MM.1S (cell line): ENCODE measurements around the gene ACSL4.

Experiments
- DNase-seq: peaks from one replicate; pipeline ENCODE4 v3.0.0-alpha.2; 2015
- H2AFZ ChIP-seq: fragments of 300-600 bp; sonication (generic); 2 replicates; pipeline ENCODE4 v1.6.0; 2016; ENCODE audit warnings: antibody characterized with exemption, low read length
- H3F3A ChIP-seq: fragments of 300-600 bp; sonication (generic); 2 replicates; pipeline ENCODE4 v1.6.1; 2016; ENCODE audit warnings: mild to moderate bottlenecking, antibody characterized with exemption, low read length, moderate library complexity, mixed read lengths; ENCODE audit not compliant: insufficient read depth
- H3K27ac ChIP-seq: fragments of 300-600 bp; sonication (generic); 2 replicates; pipeline ENCODE4 v1.5.1; 2016; ENCODE audit warnings: mild to moderate bottlenecking, low read length
- H3K27me3 ChIP-seq: fragments of 300-600 bp; sonication (generic); replicated peaks from 2 replicates; pipeline ENCODE4 v1.6.0; 2016; ENCODE audit warnings: low read length; ENCODE audit not compliant: insufficient read depth
- H3K36me3 ChIP-seq: fragments of 300-600 bp; sonication (generic); replicated peaks from 2 replicates; pipeline ENCODE4 v1.6.1; 2016; ENCODE audit warnings: mild to moderate bottlenecking, low read length, mixed read lengths; ENCODE audit not compliant: insufficient read depth
- H3K4me1 ChIP-seq: fragments of 300-600 bp; sonication (generic); 2 replicates; pipeline ENCODE4 v1.6.1; 2016; ENCODE audit warnings: low read length, mixed read lengths
- H3K4me2 ChIP-seq: fragments of 300-600 bp; sonication (generic); 2 replicates; pipeline ENCODE4 v1.6.0; 2016; ENCODE audit warnings: low read depth, low read length
- H3K4me3 ChIP-seq: fragments of 300-600 bp; sonication (generic); 2 replicates; pipeline ENCODE4 v1.5.1; 2016; ENCODE audit warnings: low read length, mixed read lengths
- H3K79me2 ChIP-seq: fragments of 300-600 bp; sonication (generic); 2 replicates; pipeline ENCODE4 v1.6.1; 2016; ENCODE audit warnings: mixed run types, low read length, mixed read lengths
- H3K9ac ChIP-seq: fragments of 300-600 bp; sonication (generic); 2 replicates; pipeline ENCODE4 v1.6.1; 2016; ENCODE audit warnings: low read length, mixed read lengths
- H3K9me2 ChIP-seq: fragments of 300-600 bp; sonication (generic); replicated peaks from 2 replicates; pipeline ENCODE4 v1.6.1; 2016; ENCODE audit warnings: mild to moderate bottlenecking, low read length, mixed read lengths; ENCODE audit not compliant: insufficient read depth
- H3K9me3 ChIP-seq: fragments of 300-600 bp; sonication (generic); replicated peaks from 2 replicates; pipeline ENCODE4 v1.6.1; 2016; ENCODE audit warnings: mild to moderate bottlenecking, low read length, mixed read lengths; ENCODE audit not compliant: insufficient read depth
- H4K20me1 ChIP-seq: fragments of 300-600 bp; sonication (generic); 2 replicates; pipeline ENCODE4 v1.6.1; 2016; ENCODE audit warnings: mild to moderate bottlenecking, low read length, moderate library complexity, mixed read lengths; ENCODE audit not compliant: insufficient read depth
- EZH2 ChIP-seq: fragments of 300-600 bp; sonication (generic); optimal IDR thresholded peaks from 2 replicates; pipeline ENCODE3; 2017; ENCODE audit warnings: low read depth, mild to moderate bottlenecking, antibody characterized with exemption, low read length, mixed read lengths
- EZH2phosphoT487 ChIP-seq: fragments of 300-600 bp; sonication (generic); IDR thresholded peaks from 2 replicates; pipeline ENCODE4 v1.6.1; 2018; ENCODE audit warnings: antibody characterized with exemption, low read length
- TF ChIP-seq, protein P1 (sequence below): fragments of 300-600 bp; sonication (generic); IDR thresholded peaks from 2 replicates; pipeline ENCODE4 v1.5.1; 2016; ENCODE audit warnings: antibody characterized with exemption, low read length, mixed read lengths

ACSL4 gene

DNA sequence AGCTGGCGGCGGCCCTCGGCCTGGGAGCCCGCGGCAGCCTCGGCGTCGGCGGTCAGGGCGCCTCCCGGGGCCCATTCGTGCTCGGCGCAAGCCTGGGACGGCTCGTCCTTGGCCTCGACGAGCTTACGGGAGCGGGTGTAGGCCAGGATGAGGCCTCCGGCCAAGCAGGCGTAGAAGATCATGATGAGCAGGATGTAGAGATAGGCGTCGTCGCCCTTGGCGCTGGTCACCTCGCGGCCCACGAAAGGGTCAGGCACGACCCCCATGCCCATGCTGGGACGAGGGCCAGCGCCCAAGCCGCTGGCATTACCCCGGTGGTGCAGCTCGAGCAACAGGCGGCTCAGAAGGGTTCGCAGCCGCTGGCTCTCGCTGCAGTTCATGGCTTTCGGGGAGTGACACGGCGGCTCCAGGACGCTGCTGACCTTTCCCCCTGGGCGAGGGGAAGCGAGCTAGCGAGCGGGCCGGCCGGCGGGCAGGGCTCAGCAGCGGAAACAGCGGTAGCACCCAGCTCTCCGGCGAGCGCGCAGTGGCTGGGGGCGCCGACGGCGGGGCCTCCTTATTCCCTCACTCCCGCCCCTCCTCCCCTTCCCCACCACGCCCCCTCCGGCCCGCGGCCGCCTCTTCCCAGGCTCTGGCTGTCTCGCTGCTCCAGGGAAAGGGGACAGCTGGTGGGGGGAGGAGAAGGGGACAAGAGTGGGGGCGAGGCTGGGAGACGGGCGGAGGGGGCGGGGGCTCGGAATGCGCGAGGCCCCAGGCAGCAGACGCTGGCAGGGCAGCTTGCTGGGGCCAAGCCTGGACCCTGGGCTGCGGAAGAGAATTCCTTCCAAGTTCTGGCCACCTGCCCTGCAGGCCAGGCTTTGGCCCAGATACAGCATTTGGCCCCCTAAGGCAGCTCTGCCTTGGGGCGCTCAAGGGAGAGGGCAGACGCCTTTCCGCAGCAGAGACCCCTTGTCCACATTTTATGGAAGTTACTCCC is 108.1 kb downstream of the ACSL4 start, which contains the start of gene KCNE5:
TSS of gene KCNE5 (minus strand) at position 532 of the 976 bp plus-strand sequence. CDS start at position 380, 152 bp downstream.
- Histone ChIP-seq H3K36me3 (no peaks in the 10 kb centered on the region), H3K79me2 (no peaks in the 10 kb centered on the region), H3K27me3 (no peaks in the 10 kb centered on the region), H3K9ac (no peak within 1 kb of the TSS), H3F3A (no peaks in the 10 kb centered on the region), H3K4me2 (no peak within 1 kb of the TSS), H3K9me2 (no peaks in the 10 kb centered on the region), H4K20me1 (no peaks in the 10 kb centered on the region), H3K9me3 (no peaks in the 10 kb centered on the region), H3K4me3 (no peak within 1 kb of the TSS), H2AFZ (no peak within 1 kb of the TSS), H3K4me1 (no peaks in the 10 kb centered on the region), H3K27ac (no peak within 1 kb of the TSS)
- TF ChIP-seq, protein P1, sequence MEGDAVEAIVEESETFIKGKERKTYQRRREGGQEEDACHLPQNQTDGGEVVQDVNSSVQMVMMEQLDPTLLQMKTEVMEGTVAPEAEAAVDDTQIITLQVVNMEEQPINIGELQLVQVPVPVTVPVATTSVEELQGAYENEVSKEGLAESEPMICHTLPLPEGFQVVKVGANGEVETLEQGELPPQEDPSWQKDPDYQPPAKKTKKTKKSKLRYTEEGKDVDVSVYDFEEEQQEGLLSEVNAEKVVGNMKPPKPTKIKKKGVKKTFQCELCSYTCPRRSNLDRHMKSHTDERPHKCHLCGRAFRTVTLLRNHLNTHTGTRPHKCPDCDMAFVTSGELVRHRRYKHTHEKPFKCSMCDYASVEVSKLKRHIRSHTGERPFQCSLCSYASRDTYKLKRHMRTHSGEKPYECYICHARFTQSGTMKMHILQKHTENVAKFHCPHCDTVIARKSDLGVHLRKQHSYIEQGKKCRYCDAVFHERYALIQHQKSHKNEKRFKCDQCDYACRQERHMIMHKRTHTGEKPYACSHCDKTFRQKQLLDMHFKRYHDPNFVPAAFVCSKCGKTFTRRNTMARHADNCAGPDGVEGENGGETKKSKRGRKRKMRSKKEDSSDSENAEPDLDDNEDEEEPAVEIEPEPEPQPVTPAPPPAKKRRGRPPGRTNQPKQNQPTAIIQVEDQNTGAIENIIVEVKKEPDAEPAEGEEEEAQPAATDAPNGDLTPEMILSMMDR = no peak
- TF ChIP-seq EZH2phosphoT487 = no peak
- no peak for TF ChIP-seq EZH2
- DNase-seq = no peak

DNA sequence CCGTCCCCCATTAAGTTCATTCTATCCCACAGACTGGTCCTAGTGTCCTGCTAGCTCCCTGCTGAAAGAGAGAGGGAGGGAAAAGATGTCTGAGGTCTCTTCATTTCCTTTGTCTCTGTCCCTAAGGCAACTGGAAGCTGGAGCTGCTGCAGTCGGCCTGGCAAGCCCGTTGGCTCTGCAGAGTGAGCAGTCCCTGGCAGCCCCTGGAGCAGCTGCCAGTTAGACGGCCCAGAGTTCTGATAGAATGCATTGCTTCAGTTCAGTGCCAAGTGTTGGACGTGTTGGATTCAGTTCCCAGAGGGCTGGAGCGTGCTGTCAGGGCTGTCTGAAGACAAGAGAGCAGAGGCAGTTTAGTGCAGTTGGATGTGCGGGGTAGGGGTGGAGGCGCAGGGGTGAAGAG is 109.1 kb downstream of the ACSL4 start:
- H4K20me1 ChIP-seq = no peaks in the 10 kb centered on the region
- no peaks in the 10 kb centered on the region for H3F3A ChIP-seq
- no peaks in the 10 kb centered on the region for H3K9me3 ChIP-seq
- H3K4me1 ChIP-seq = no peaks in the 10 kb centered on the region
- no peak overlapping the region for H3K4me2 ChIP-seq
- DNase-seq = no peak
- no peak overlapping the region for H3K9ac ChIP-seq
- H3K4me3 ChIP-seq = no peak overlapping the region
- no peak overlapping the region for H3K27ac ChIP-seq
- no peaks in the 10 kb centered on the region for H3K9me2 ChIP-seq
- H2AFZ ChIP-seq = no peak overlapping the region
- H3K36me3 ChIP-seq = no peaks in the 10 kb centered on the region
- no peaks in the 10 kb centered on the region for H3K79me2 ChIP-seq
- H3K27me3 ChIP-seq = no peaks in the 10 kb centered on the region
- TF ChIP-seq, protein P1 = no peak
- TF ChIP-seq EZH2 = no peak
- TF ChIP-seq EZH2phosphoT487 = no peak

GRCh38 chrX:109622270-109622669 is 110.8 kb downstream of the ACSL4 start:
- Histone ChIP-seq H3K4me1 (no peaks in the 10 kb centered on the region), H3K79me2 (no peaks in the 10 kb centered on the region), H3K36me3 (no peaks in the 10 kb centered on the region), H3K9me2 (no peaks in the 10 kb centered on the region), H3K4me3 (no peak overlapping the region), H2AFZ (no peak overlapping the region), H4K20me1 (no peaks in the 10 kb centered on the region), H3K27me3 (no peaks in the 10 kb centered on the region), H3K27ac (no peak overlapping the region), H3K9ac (no peak overlapping the region), H3F3A (no peaks in the 10 kb centered on the region), H3K9me3 (no peaks in the 10 kb centered on the region), H3K4me2 (no peak overlapping the region)
- no peak for TF ChIP-seq EZH2
- TF ChIP-seq EZH2phosphoT487 = no peak
- TF ChIP-seq, protein P1 = no peak
- no peak for DNase-seq
